Endothelial cell of umbilical vein (primary cell): ENCODE measurements around the gene CNOT6L. TPM values are rescaled to one million over a fixed set of nuclear protein-coding genes. Genes with fewer than 3 reads are reported as not detected.

Source experiments
- BruUV-seq: library from RNA; stranded (reverse); fragments of 400-500 nt; replicated peaks from 2 replicates; lab custom pipeline; 2021; lab: Mats Ljungman, UMichigan
- CTCF ChIA-PET: fragments of 300-600, 350-600 bp; sonication (Branson Sonifier 250); formaldehyde crosslinking; loops from one replicate; lab custom pipeline; 2021; ENCODE audit warnings: antibody characterized with exemption, inconsistent platforms; lab: Charles Lee
- POLR2A ChIA-PET: fragments of 300-600, 350-600 bp; sonication (Branson Sonifier 250); formaldehyde crosslinking; loops from one replicate; lab custom pipeline; 2021; ENCODE audit warnings: antibody characterized with exemption, inconsistent platforms; lab: Charles Lee
- DNase-seq: peaks from one replicate; pipeline ENCODE4 v3.0.0-alpha.2; 2011; ENCODE audit warnings: low read depth, low spot score
- FAIRE-seq: peaks from 2 replicates; lab custom pipeline; 2011; peaks lifted over from hg19 to GRCh38; lab: Jason Lieb, UNC
- H2AFZ ChIP-seq: 2 replicates; pipeline ENCODE4 v1.6.0; 2012; ENCODE audit warnings: low read depth, low read length, control low read depth, inconsistent platforms
- H3K27ac ChIP-seq: 2 replicates; pipeline ENCODE4 v1.5.1; 2011; ENCODE audit warnings: low read depth, mild to moderate bottlenecking, control low read depth, low read length, moderate library complexity; ENCODE audit not compliant: insufficient read depth
- H3K27me3 ChIP-seq, 2 experiments: 2 replicates each; pipeline versions ENCODE4 v1.6.0 to v1.6.1; 2011; ENCODE audit warnings: low read length in 2 of 2, mixed read lengths in 1 of 2; ENCODE audit not compliant: control insufficient read depth in 2 of 2, insufficient read depth in 2 of 2
- H3K36me3 ChIP-seq, 2 experiments: 2 replicates in 1 of 2; 3 replicates in 1 of 2; pipeline ENCODE4 v1.5.1; 2011; ENCODE audit warnings: low read length in 2 of 2, mild to moderate bottlenecking in 1 of 2, moderate library complexity in 1 of 2; ENCODE audit not compliant: control insufficient read depth in 2 of 2, insufficient read depth in 2 of 2; ENCODE audit errors: extremely low read depth in 1 of 2
- H3K4me1 ChIP-seq: 3 replicates; pipeline ENCODE4 v1.5.1; 2011; ENCODE audit warnings: mild to moderate bottlenecking, low read length; ENCODE audit not compliant: control insufficient read depth, insufficient read depth; ENCODE audit errors: extremely low read depth
- H3K4me2 ChIP-seq: 2 replicates; pipeline ENCODE4 v1.6.1; 2011; ENCODE audit warnings: low read length, control low read depth, mixed read lengths; ENCODE audit not compliant: insufficient read depth
- H3K4me3 ChIP-seq, 3 experiments: fragments of 200-600 bp in 1 of 3; sonication (generic), shearing (Covaris generic) in 1 of 3; replicated peaks in 1 of 3; 2 replicates each; pipeline ENCODE4 v1.5.1; 2011 to 2016; ENCODE audit warnings: control low read depth in 3 of 3, low read length in 3 of 3, mild to moderate bottlenecking in 2 of 3, inconsistent platforms in 1 of 3, low read depth in 1 of 3, moderate library complexity in 1 of 3; ENCODE audit not compliant: insufficient read depth in 1 of 3
- H3K79me2 ChIP-seq: 2 replicates; pipeline ENCODE4 v1.6.0; 2012; ENCODE audit warnings: low read length, inconsistent platforms; ENCODE audit not compliant: control insufficient read depth, insufficient read depth
- H3K9ac ChIP-seq: replicated peaks from 2 replicates; pipeline ENCODE3; 2011; ENCODE audit warnings: low read length, control low read depth; ENCODE audit not compliant: insufficient read depth; ENCODE audit errors: extremely low read depth
- H3K9me1 ChIP-seq: replicated peaks from 3 replicates; pipeline ENCODE4 v1.6.0; 2011; ENCODE audit warnings: mild to moderate bottlenecking, low read length; ENCODE audit not compliant: control insufficient read depth, insufficient read depth; ENCODE audit errors: extremely low read depth
- H3K9me3 ChIP-seq: replicated peaks from 2 replicates; pipeline ENCODE4 v1.5.1; 2012; ENCODE audit warnings: low read length, inconsistent platforms; ENCODE audit not compliant: control insufficient read depth, insufficient read depth
- H4K20me1 ChIP-seq: replicated peaks from 2 replicates; pipeline ENCODE3; 2011; ENCODE audit warnings: mild to moderate bottlenecking, low read length; ENCODE audit not compliant: control insufficient read depth, insufficient read depth; ENCODE audit errors: extremely low read depth
- CTCF ChIP-seq, 2 donors: IDR thresholded peaks; 1 replicate in 1 of 2; 2 replicates in 1 of 2; pipeline ENCODE4 v1.5.1; 2011; ENCODE audit warnings: low read length in 2 of 2, mild to moderate bottlenecking in 2 of 2, moderate library complexity in 2 of 2, control low read depth in 1 of 2, inconsistent platforms in 1 of 2, low read depth in 1 of 2; ENCODE audit not compliant: insufficient read depth in 1 of 2; ENCODE audit errors: extremely low read depth in 1 of 2
- EZH2 ChIP-seq: IDR thresholded peaks from 2 replicates; pipeline ENCODE4 v1.6.1; 2012; ENCODE audit warnings: borderline replicate concordance, low read depth, mild to moderate bottlenecking, moderate library complexity, low read length, inconsistent platforms; ENCODE audit not compliant: severe bottlenecking
- FOS ChIP-seq: IDR thresholded peaks from 2 replicates; pipeline ENCODE4 v1.6.1; 2011; ENCODE audit warnings: mild to moderate bottlenecking, low read length, moderate library complexity, borderline replicate concordance; ENCODE audit not compliant: insufficient read depth
- JUN ChIP-seq: IDR thresholded peaks from 2 replicates; pipeline ENCODE4 v1.6.1; 2011; ENCODE audit warnings: borderline replicate concordance, low read depth; ENCODE audit not compliant: insufficient read length, insufficient read depth
- POLR2AphosphoS5 ChIP-seq: IDR thresholded peaks from 2 replicates; pipeline ENCODE4 v1.6.1; 2012; ENCODE audit warnings: low read depth, mild to moderate bottlenecking, control low read depth, low read length, moderate library complexity; ENCODE audit not compliant: insufficient read depth
- dilution Hi-C: fragments of 300-500 bp; cut with MboI; formaldehyde crosslinking; loops from one replicate; pipeline ENCODE4 v1.15.0; 2019; ENCODE audit warnings: low sequenced_read_pairs; ENCODE audit not compliant: extremely low pct_ligation_motif_present
- intact Hi-C: fragments of 100-400 bp; cut with micrococcal nuclease; formaldehyde crosslinking; loops from one replicate; pipeline ENCODE4 v1.10.0; 2022
- polyA plus RNA-seq, 4 experiments: library from polyadenylated mRNA; depleted of rRNA in 3 of 4; stranded (reverse) in 3 of 4; unstranded in 1 of 4; fragments of >200 nt; gene quantifications; 2 replicates each; pipeline versions ENCODE4 v1.2.1 to v1.2.3, GENCODE V29; 2011 to 2012; ENCODE audit warnings: missing spikeins in 1 of 4
- total RNA-seq: library from RNA; stranded (reverse); gene quantifications from 2 replicates; pipeline ENCODE4 v1.2.3, GENCODE V29; 2021
- TF ChIP-seq, protein P1 (sequence below): IDR thresholded peaks from 2 replicates; pipeline ENCODE4 v1.6.1; 2011; ENCODE audit not compliant: insufficient read depth, insufficient read length

The CNOT6L gene
- total and polyA plus RNA-seq, 2 donors (not counting 3 experiments of a cell fraction or from before 2014, with no cell fraction given), result 8.5 to 60.7 TPM

DNA sequence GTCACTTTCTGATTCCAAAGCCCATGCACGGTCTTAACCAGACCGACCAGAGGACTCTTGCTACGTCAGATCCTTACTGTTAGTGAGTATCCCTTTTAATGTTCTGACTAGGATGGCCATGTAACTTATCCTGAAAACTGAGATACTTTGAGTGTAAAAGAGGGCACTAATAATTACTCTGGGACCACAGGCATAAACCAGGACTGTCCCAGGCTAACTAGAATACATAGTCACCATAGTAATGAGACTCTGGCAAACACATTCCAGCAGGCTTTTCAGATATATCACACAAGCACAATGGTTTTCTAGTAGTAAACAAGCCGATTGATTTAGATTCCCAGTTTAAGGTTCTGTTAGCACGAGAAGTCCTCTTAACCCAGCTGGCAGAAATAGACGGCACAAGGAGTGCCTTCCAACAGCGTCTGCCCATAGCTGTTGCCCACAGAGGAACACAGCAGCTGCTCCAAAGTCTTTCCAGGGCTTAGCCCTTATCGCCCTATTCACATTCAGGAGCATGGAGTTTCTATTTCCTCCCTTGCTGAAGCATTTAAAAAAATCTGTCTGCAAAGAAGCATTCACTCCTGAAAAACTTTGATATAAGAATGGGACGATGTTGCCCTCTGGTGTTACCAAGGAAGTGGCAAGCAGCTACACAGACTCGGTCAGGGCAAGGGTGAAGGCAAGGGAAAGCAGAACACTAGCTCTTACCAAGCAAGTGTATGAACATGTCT is 121.1 kb downstream of the CNOT6L start:
- H3K4me1 ChIP-seq, result peaks cover 27% of the 10 kb centered on the region
- DNase-seq, result peak; percentile 89
- TF ChIP-seq CTCF (IDR thresholded peaks at IDR 0.05; ENCODE audit: extremely low read depth in 1 of 2, insufficient read depth in 1 of 2, low read depth in 1 of 2, low read length in 2 of 2) (peak; percentile 41 to 50), EZH2 (no peak)
- H3K4me3 ChIP-seq, result no peak overlapping the region
- intact Hi-C loops (loop anchor here (1.0 to 5.0 kb wide), 7 partner anchors 61 to 359 kb away; partner anchors contain the start of genes FRAS1 and MRPL1), dilution Hi-C loops (no loop called here)
- peak; percentile 70 for FAIRE-seq
- no TSS peak for BruUV-seq
- H3K9me3 ChIP-seq, result no peaks in the 10 kb centered on the region
- no peak overlapping the region for H3K9ac ChIP-seq
- no peaks in the 10 kb centered on the region for H3K36me3 ChIP-seq
- H3K9me1 ChIP-seq, result no peaks in the 10 kb centered on the region
- POLR2A ChIA-PET, result interaction anchor here (0.6 kb wide), 1 partner anchor 164 kb away, joined by 6 read pairs; no protein-coding TSS in a partner anchor
- H3K79me2 ChIP-seq, result no peaks in the 10 kb centered on the region
- peak overlapping the region; percentile 28 for H3K4me2 ChIP-seq
- no peaks in the 10 kb centered on the region for H3K27me3 ChIP-seq
- CTCF ChIA-PET, result interaction anchor here (0.7 to 3.0 kb wide), 15 partner anchors 10 to 331 kb away, joined by 3 to 26 read pairs (median 6); no protein-coding TSS in a partner anchor
- H2AFZ ChIP-seq, result peak overlapping the region; percentile 63
- H3K27ac ChIP-seq, result no peak overlapping the region
- no peaks in the 10 kb centered on the region for H4K20me1 ChIP-seq

DNA sequence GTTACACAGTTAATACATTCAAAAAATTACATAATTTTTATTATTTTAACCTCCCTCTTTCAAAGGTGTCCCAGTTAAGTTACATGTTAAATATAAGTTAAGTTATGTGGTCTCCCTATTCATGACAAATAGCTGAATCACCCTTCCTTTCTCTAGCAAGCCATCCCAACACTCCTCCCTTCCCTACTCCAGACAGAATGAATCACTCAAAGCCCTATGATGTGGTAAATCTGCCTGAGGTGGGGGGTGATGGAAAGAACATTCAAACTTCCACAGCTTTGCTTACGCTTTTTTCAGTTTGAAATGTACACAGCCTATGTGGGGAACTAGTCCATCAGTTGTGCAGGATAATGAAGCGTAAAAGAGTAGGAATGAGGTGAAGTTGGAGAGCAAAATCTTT is 123.4 kb downstream of the CNOT6L start:
- dilution Hi-C loops (no loop called here), intact Hi-C loops (loop anchor here (2.0 to 5.0 kb wide), 2 partner anchors 167 to 328 kb away; partner anchors contain the start of gene MRPL1)
- Histone ChIP-seq H3K27me3 (no peaks in the 10 kb centered on the region), H3K4me3 (no peak overlapping the region), H3K36me3 (no peaks in the 10 kb centered on the region), H3K27ac (no peak overlapping the region), H3K9ac (no peak overlapping the region), H3K9me1 (no peaks in the 10 kb centered on the region), H3K4me1 (peaks cover 27% of the 10 kb centered on the region), H2AFZ (peak overlapping the region; percentile 41), H3K4me2 (peak overlapping the region; percentile 49), H4K20me1 (no peaks in the 10 kb centered on the region), H3K79me2 (no peaks in the 10 kb centered on the region), H3K9me3 (no peaks in the 10 kb centered on the region)
- ChIA-PET CTCF (interaction anchor here (0.6 to 1.9 kb wide), 9 partner anchors 14 to 310 kb away, joined by 3 to 7 read pairs (median 4); partner anchors contain the start of gene MRPL1), POLR2A (no interaction called here)
- BruUV-seq, result no TSS peak
- TF ChIP-seq EZH2 (no peak), JUN (peak; percentile 82), FOS (peak; percentile 99), POLR2AphosphoS5 (peak; percentile 49)
- TF ChIP-seq, protein P1, sequence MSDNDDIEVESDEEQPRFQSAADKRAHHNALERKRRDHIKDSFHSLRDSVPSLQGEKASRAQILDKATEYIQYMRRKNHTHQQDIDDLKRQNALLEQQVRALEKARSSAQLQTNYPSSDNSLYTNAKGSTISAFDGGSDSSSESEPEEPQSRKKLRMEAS, result no peak
- peak; percentile 88 for DNase-seq
- peak; percentile 93 for FAIRE-seq
